NCI-H1694 (cell line): ENCODE measurements around the gene SSU72.

ENCODE experiments used
- DNase-seq: peaks from one replicate; lab custom pipeline; 2025; lab: John Stamatoyannopoulos, UW

Gene SSU72

GRCh38 chr1:1574721-1575537 is at the start of gene SSU72:
Gene SSU72, minus strand, starts transcription at chr1:1574863. Its CDS starts 306 bp downstream, at chr1:1574557.
- DNase-seq, result peak; percentile 60

GRCh38 chr1:1623631-1624442 is 49.2 kb upstream of the SSU72 start:
- no peak for DNase-seq

GRCh38 chr1:1623181-1623630 is 48.5 kb upstream of the SSU72 start:
- no peak for DNase-seq

GRCh38 chr1:1622788-1623094 is 48.1 kb upstream of the SSU72 start:
- no peak for DNase-seq

- DNase-seq, result no peak
These were observed 47.5 kb upstream of the SSU72 start for GRCh38 chr1:1622010-1622787.

- DNase-seq, result no peak
These were observed 46.7 kb upstream of the SSU72 start for GRCh38 chr1:1621173-1622009.

- no peak for DNase-seq
These were observed 45.9 kb upstream of the SSU72 start for GRCh38 chr1:1620433-1621139.

- DNase-seq, result no peak
These were observed 45.3 kb upstream of the SSU72 start for GRCh38 chr1:1619917-1620361.

- no peak for DNase-seq
These were observed 43.9 kb upstream of the SSU72 start for GRCh38 chr1:1618396-1619068.

GRCh38 chr1:1617925-1618324 is 43.3 kb upstream of the SSU72 start:
- DNase-seq, result no peak

GRCh38 chr1:1617516-1617915 is 42.9 kb upstream of the SSU72 start:
- DNase-seq, result no peak

GRCh38 chr1:1616838-1617237 is 42.2 kb upstream of the SSU72 start:
- no peak for DNase-seq

GRCh38 chr1:1616045-1616790 is 41.6 kb upstream of the SSU72 start:
- no peak for DNase-seq

GRCh38 chr1:1615256-1616044 is 40.8 kb upstream of the SSU72 start, which contains the start of gene MIB2:
Gene MIB2, plus strand, starts transcription at chr1:1615500. Its CDS starts 7,953 bp downstream, at chr1:1623453.
- DNase-seq, result peak; percentile 97

GRCh38 chr1:1614954-1615255 is 40.2 kb upstream of the SSU72 start:
- DNase-seq, result no peak

- DNase-seq, result no peak
These were observed 39.7 kb upstream of the SSU72 start for GRCh38 chr1:1614204-1614953.

- no peak for DNase-seq
These were observed 38.9 kb upstream of the SSU72 start for GRCh38 chr1:1613509-1614082.

GRCh38 chr1:1612104-1612400 is 37.4 kb upstream of the SSU72 start:
- DNase-seq, result no peak
